RWPE1 (cell line): Measurements from ENCODE around the gene FGR.

ENCODE experiments used
- CTCF ChIA-PET: fragments of 350-600 bp; sonication (Branson Sonifier 250); formaldehyde crosslinking; extraction: SDS; loops from one replicate; lab custom pipeline; 2021; lab: Yijun Ruan, JAX
- POLR2A ChIA-PET: fragments of 400-600 bp; formaldehyde crosslinking; extraction: SDS; loops from one replicate; lab custom pipeline; 2020; ENCODE audit warnings: antibody characterized with exemption; ENCODE audit not compliant: low non-redundant PET; lab: Yijun Ruan, JAX
- DNase-seq: peaks from one replicate; pipeline ENCODE4 v3.0.0; 2012; ENCODE audit warnings: low spot score
- H3K27ac ChIP-seq: fragments of 450-650 bp; 2 replicates; pipeline ENCODE4 v1.5.1; 2017
- TF ChIP-seq, protein P1 (sequence below): fragments of 450-650 bp; conservative IDR thresholded peaks from 2 replicates; pipeline ENCODE4 v1.5.1; 2017; ENCODE audit warnings: low read depth, mild to moderate bottlenecking

The FGR gene

DNA sequence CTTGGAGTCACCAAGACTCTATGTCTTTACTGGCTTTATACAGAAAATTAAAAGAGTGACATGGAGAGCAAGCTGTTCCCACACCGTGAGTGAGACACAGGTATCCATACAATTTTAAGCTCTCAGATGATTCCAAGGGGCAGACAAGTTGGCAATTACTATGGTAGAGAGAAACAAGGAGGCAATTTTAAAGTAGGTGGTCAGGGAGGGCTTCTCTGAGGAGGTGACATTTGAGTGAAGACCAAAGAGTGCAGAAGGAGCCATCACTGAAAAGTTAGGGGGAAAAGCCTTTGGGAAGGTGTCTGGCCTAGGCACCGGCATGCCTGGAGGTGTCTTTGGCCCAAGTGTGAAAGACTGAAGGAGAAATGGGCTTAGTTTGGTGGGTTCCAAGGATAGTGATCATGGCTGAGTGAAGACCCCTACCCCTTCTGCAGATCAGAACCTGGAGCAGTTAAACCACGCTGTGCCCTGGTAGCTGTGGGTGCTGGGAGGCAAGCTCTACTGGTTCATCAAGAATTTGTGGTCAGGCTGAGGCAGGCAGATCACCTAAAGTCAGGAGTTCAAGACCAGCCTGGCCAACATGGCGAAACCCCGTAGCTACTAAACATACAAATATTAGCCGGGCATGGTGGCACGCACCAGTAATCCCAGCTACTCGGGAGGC is 26.6 kb upstream of the FGR start:
- CTCF ChIA-PET = interaction anchor here (0.6 to 3.8 kb wide), 4 partner anchors 22 to 721 kb away, joined by 3 to 51 read pairs (median 4); no protein-coding TSS in a partner anchor
- POLR2A ChIA-PET = interaction anchor here (0.6 kb wide), 1 partner anchor 44 kb away, joined by 3 read pairs; no protein-coding TSS in a partner anchor
- DNase-seq = no peak
- TF ChIP-seq, protein P1, sequence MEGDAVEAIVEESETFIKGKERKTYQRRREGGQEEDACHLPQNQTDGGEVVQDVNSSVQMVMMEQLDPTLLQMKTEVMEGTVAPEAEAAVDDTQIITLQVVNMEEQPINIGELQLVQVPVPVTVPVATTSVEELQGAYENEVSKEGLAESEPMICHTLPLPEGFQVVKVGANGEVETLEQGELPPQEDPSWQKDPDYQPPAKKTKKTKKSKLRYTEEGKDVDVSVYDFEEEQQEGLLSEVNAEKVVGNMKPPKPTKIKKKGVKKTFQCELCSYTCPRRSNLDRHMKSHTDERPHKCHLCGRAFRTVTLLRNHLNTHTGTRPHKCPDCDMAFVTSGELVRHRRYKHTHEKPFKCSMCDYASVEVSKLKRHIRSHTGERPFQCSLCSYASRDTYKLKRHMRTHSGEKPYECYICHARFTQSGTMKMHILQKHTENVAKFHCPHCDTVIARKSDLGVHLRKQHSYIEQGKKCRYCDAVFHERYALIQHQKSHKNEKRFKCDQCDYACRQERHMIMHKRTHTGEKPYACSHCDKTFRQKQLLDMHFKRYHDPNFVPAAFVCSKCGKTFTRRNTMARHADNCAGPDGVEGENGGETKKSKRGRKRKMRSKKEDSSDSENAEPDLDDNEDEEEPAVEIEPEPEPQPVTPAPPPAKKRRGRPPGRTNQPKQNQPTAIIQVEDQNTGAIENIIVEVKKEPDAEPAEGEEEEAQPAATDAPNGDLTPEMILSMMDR = no peak
- no peak overlapping the region for H3K27ac ChIP-seq

DNA sequence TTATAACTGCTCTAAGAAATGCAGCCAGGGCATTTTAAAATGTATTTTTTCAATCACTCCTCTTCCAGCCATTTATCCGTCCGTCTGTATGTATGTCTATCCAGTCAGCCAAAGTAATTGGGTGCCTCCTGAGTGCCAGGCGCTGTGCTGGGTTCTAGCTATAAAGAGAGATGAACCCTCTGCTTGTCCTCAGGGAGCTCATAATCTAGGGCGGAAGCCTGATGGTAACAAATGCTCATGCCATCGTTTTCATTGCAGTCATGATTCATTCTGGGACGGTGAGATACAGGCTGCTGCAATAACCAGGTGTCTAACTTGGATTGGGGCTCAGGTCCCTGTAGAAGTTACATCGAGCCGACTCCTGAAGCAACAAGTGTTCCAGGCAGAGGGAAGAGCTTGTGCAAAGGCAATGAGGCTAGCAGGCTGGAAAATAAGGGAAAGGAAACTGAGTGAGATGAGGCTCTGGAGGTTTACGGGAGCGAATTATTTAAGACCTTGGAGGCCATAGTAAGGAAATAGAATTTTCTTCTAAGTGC is 25.4 kb upstream of the FGR start:
- no peak for DNase-seq
- ChIA-PET CTCF (interaction anchor here (3.8 kb wide), 1 partner anchor 52 kb away, joined by 51 read pairs; no protein-coding TSS in a partner anchor), POLR2A (no interaction called here)
- H3K27ac ChIP-seq = peak overlapping the region; percentile 90
- TF ChIP-seq, protein P1 = no peak

GRCh38 chr1:27659497-27660299 is 24.7 kb upstream of the FGR start:
- peak; percentile 85 for DNase-seq
- peak overlapping the region; percentile 90 for H3K27ac ChIP-seq
- ChIA-PET CTCF (interaction anchor here (0.6 to 3.8 kb wide), 3 partner anchors 52 to 361 kb away, joined by 3 to 51 read pairs (median 4); no protein-coding TSS in a partner anchor), POLR2A (interaction anchor here (0.9 kb wide), 1 partner anchor 114 kb away, joined by 7 read pairs; the partner anchor contains the start of gene STX12)
- TF ChIP-seq, protein P1 = no peak

- ChIA-PET POLR2A (interaction anchor here (0.9 kb wide), 1 partner anchor 114 kb away, joined by 7 read pairs; the partner anchor contains the start of gene STX12), CTCF (interaction anchor here (0.6 to 0.8 kb wide), 3 partner anchors 205 to 361 kb away, joined by 3 to 4 read pairs (median 3); no protein-coding TSS in a partner anchor)
- peak; percentile 78 for DNase-seq
- peak overlapping the region; percentile 90 for H3K27ac ChIP-seq
- TF ChIP-seq, protein P1 = no peak
These were observed 24.0 kb upstream of the FGR start for GRCh38 chr1:27658951-27659496.

DNA sequence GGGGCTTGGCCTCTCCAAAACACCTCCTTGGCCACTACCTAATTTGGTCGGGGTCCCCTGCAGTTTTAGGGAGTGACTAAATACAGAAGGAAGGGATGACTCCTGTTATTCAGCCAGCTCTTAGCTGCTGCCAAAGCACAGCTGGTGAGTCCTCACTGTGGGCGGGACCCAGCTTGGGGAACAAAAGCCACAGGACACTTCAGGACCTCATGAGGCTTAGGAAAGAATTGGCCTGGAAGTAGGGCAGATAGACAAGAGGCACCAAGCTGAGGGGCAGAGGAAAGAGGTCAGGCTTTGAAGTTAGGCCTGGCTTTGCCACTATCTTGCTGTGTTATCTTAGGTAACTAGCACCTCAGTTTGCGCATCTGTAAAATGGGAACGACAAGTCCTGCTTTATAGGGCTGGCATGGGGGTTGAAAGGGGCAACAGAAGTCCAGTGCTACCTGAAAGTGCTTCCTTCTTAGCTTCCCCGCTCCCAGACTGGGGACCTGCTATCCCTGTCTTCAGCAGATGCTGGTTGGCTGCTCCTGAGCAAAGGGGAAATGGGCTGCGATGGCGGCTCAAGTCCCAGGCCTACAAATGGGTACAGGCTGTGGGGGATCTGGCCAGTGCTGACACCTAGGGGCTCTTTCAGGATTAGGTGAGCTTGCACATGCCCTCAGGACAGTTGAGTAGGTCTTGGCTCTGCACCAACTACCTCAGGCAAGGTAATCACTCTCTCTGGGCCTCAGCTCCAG is 21.3 kb upstream of the FGR start:
- no peak for DNase-seq
- peak overlapping the region; percentile 63 for H3K27ac ChIP-seq
- TF ChIP-seq, protein P1 = no peak
- CTCF ChIA-PET = interaction anchor here (0.8 to 1.0 kb wide), 2 partner anchors 13 to 100 kb away, joined by 3 to 4 read pairs; no protein-coding TSS in a partner anchor
- POLR2A ChIA-PET = interaction anchor here (0.5 kb wide), 1 partner anchor 54 kb away, joined by 3 read pairs; no protein-coding TSS in a partner anchor
